ENCODE measurements around the gene PRKAR1A.
"Not testable (repeated sequence)": the region's sequence is repeated elsewhere in the genome, so short reads cannot be mapped to it uniquely, and the experiment has no call there.

PRKAR1A gene

DNA sequence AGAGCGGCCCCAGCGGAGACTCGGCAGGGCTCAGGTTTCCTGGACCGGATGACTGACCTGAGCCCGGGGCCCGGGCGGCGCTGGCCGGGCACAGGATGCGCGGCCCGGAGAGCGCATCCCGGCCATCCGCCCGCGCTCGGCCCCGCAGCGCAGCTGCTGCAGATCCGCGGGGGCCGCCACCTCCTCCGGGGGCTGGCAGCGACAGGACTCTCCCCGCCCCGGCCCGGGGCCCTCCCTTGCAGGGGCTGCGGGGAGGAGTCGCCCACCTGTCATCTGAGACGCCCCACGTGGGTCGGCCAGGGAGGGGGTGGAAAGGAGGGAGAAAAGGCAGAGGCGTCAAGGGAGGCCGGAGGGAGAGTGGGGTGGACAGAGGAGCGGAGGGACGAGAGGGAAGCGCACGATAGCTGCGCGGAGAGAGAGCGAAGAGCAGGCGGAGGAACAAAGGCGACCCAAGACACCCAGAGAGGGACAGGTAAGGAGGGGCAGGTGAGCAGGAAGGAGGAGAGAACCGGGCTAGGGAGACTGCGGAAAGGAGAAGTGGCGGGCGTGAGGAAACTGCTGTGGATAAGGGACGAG, 471 bp upstream of the PRKAR1A start:
- DNase-seq, result peak; percentile 82

DNA sequence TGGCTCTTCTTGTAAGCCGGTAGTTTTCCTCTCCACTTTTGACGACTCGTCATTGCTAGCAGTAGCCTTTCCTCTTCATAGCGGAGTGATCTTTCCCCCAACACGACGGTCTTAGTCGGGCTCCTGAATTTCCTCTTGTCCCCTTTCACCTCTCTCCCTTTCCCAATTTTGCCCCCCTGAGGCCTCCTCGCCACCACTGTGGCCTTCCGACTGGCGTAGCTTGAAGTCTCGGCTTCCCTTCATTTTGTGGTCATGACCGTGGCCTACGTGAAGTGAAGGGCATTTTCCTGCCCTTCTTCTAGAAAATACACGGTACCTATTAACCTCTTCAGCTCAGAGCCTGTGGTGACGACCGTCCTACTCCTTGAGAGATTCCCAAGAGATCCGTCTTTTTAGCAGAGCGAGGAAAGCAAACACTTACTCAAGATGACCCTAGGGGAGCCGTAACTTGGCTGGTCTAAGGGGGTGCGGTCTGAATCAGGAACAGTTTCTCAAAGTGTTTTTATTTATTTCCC, 787 bp downstream of the PRKAR1A start:
- peak; percentile 32 for DNase-seq

DNA sequence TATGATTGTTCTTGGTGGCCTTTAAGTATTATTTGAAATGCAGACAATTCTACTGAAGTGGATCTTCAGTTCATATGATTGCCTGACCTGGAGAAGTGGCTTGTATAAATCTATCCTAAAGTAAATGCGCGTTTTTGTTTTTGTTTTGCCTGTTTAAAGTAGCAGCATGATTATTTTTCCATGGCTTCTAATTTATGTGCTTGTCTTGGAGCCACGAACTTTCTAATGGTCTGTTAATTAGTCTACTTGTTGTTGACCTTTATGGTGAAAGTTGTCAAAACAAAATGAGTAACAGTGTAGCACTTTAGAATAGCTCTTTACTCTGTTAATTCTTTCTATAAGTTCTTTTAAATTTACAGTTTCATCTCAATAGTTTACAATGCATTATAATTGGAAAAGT, 1.7 kb downstream of the PRKAR1A start:
- no peak for DNase-seq

DNA sequence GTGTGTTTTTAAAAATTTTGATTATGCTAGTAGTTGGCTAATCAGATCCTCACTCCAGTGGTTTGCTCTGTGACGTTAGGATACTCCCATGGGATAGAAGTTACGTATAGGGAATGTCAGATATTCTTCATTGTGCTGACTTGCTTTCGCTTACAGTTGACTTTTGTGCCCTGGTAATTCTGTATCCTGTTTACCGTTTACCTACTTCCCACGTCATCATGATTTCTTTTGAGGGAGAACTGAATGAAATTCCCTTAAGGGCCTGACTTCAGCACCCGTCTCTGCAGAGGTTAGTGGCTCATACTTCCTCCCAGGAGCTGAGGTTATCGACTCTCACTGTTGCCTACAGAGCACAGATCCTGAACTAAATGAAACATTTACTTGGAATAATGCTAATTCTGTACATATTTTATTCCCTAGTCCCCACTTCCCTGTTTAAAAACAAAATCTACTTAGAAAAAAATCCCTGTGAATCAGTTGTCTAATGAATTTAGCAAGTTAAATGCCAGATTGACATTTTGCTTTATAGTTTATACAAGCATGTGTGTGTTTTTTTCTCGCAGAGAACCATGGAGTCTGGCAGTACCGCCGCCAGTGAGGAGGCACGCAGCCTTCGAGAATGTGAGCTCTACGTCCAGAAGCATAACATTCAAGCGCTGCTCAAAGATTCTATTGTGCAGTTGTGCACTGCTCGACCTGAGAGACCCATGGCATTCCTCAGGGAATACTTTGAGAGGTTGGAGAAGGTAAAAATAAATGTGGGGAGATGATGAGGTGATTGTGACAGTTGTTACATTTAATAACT, 2.8 kb downstream of the PRKAR1A start:
- DNase-seq, result no peak

DNA sequence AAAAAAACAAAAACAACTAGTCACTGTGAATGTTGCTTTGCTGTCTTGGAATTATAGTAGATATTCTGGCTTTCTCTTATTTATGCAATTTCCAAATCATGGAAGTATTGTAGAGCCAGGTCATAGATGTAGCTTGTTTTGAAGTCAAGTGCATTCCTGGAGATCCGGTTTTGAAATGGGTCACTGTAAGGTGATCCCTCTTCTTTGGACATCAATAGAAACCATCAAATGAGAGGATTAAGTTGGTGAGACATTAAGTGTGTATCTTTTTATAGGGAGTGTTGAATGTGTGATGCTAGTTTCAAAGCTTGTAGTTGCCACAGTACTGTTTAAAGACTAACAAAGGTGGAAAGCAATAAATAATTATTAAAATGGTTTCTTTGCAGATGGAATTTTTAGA, 4.5 kb downstream of the PRKAR1A start:
- no peak for DNase-seq

DNA sequence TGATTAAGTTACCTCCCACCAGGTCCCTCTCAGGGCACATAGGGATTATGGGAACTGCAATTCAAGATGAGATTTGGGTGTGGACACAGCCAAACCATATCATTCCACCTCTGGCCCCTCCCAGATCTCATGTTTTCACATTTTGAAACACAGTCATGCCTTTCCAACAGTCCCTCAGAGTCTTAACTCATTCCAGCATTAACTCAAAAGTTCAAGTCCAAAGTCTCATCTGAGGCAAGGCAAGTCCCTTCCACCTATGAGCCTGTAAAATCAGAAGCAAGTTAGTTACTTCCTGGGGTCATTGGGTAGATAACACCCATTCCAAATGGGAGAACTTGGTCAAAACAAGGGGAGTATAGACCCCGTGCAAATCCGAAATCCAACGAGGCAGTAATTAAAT, 5.4 kb downstream of the PRKAR1A start:
- not testable (repeated sequence) for DNase-seq

DNA sequence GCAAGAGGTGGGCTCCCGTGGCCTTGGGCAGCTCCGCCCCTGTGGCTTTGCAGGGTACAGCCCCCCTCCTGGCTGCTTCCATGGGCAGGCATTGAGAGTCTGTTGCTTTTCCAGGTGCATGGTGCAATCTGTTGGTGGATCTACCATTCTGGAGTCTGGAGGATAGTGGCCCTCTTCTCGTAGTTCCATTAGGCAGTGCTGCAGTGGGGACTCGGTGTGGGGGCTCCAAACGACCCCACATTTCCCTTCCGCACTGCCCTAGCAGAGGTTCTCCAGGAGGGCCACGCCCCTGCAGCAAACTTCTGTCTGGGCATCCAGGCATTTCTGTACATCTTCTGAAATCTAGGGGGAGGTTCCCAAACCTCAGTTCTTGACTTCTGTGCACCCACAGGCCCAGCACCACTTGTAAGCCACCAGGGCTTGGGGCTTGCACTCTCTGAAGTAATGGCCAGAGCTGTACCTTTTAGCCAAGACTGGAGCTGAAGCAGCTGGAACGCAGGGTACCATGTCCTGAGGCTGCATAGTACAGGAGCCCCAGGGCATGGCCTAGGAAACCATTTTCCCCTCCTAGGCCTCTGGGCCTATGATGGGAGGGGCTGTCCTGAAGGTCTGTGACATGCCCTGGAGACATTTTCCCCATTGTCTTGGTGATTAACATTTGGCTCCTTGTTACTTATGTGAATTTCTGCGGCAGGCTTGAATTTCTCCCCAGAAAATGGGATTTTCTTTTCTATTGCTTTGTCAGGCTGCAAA, 6.0 kb downstream of the PRKAR1A start:
- no peak for DNase-seq

DNA sequence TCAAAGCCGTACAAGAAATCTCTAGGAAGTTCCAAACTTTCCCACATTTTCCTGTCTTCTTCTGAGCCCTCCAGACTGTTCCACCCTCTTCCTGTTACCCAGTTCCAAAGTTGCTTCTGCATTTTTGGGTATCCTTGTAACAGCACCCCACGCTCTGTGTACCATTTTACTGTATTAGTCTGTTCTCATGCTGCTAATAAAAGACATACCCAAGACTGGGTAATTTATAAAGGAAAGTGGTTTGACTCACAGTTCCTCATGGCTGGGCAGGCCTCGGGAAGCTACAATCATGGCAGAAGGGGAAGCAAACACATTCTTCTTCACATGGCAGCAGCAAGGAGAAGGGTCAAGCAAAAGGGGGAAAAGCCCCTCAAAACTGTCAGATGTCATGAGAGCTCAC, 6.8 kb downstream of the PRKAR1A start:
- DNase-seq, result not testable (repeated sequence)

DNA sequence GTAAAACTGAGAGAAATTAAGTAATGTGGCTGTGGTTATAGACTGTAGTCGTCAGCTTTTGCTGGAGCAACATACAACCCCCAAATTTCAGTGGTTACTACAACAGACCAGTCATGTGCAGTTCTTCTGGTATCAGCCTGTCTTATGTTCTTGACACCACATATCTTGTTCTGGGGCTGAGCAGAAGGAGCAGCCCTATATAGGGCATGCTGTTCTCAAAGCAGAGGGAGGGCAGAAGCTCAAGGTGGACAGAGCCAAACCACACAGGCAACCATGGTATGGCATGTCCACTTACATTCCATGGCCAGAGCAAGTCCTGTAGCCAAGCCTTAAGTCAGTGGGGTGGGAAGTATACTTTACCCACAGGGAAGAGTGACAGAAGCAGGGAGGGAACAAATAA, 7.7 kb downstream of the PRKAR1A start:
- DNase-seq, result no peak

DNA sequence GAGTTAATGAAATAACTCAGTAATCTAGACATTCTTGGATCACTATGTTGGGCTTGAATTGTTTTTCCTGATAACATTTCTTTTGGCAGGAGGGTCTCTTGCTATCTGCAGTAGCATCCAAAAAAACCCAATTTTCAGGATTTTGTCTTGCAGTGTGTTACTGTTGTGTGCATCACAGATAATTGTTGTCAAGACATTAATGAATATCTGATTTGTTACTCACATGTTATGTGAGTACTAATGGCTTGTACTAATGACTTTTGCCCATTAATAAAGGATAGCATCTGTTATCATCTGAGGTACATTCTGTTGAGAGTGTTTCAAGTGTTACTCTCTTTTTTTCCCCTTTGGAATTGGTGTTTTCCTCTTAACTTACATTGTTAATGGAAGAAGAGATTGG, 10.0 kb downstream of the PRKAR1A start:
- DNase-seq, result no peak

DNA sequence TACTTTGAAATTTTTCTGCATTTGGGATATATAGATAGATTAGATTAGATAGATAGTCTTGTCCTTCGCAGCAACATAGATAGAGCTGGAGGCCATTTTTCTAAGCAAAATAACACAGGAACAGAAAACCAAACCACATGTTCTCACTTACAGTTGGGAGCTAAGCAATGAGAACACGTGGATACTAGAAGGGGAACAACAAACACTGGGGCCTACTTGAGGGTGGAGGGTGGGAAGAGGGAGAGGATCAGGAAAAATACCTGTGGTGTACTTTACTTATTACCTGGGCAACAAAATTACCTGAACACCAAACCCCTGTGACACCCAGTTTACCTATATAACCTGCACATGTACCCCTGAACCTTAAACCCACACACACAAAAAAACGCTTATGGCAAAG, 14.3 kb downstream of the PRKAR1A start:
- DNase-seq, result no peak

DNA sequence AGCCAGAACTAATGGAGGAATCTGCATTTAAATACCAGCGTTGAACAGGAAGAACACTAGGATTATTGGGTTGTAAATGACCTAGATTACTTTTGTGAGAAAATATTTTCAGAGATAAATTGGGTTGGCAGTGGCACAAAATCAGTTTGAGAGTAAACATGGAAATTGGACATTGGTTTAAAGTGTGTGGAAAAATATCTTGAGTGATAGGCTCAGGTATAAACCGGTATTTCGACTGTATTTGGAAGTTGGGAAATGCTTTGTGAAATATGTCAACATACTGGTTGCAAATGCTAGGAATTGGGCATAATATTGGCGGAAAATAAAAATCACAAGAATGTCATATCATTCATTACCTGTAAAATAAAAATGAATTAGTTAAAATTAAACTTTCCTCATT, 15.1 kb downstream of the PRKAR1A start:
- no peak for DNase-seq

DNA sequence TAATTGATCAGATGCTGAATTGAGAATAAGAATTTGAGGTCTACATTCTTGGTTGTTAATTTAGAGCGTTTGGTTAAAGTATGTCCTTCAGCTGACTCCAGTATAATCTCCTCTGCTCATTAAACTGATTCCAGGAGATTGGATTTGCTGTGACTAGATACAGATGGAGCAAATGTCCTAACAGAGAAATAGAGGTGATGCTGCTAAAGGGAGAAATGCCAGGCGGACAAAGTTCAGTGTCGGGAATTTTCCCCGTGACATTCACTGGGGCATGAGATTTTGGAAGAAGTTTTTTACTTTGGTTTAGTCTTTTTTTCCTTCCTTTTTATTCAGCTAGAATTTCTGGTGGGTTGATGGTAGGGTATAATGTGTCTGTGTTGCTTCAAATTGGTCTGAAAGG, 19.0 kb downstream of the PRKAR1A start:
- no peak for DNase-seq

DNA sequence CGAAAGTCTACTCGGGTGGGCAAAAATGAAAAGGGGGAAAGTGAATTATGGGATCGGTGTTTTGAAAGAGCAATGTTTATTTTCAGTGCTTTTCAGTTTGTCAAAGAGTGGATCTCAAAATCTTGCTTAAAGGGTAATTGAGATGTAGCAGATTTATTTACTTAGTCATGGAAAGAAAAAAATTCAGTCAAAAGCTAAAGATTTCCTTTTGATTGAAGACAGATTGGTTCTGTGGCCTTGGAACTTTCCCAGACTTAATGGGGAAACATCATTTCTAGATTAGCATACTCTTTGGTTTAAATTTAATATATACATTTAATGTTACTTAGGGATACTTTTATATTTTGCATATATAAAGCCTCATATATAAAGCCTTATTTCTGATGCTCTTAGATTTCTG, 20.6 kb downstream of the PRKAR1A start:
- no peak for DNase-seq

DNA sequence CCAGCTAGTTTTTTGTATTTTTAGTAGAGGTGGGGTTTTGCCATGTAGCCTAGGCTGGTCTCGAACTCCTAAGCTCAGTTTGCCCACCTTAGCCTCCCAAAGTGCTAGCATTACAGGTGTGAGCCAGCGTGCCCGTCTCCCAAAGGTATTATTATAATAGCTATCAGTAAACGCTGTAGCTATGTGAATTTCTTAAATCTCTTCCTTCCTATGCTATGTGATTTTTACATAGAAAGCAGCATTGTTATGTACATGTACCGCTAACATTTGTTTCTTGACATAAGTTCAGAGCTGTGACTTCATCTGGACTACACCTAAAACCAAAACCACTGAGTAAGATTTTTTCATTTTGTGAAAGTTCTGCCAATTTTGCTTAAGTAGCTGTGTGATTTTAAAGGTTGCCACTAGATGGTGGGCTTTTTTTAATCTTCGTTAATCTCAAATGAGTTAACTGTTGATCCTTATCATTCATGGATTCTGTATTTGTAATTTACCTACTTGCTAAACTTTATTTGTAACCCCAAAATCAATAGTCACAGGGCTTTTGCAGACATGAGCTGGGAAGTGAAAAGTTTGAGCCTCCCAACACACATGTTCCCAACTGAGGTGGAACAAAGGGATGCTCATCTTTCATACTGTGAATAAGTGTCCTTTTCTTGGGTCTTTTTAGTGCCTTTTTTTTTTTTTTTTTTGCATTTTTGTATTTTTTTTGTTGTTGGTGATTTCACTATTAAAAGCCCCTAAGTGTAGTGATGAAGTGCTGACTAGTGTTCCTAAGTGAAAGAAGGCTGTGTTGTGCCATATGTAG, 21.9 kb downstream of the PRKAR1A start:
- DNase-seq, result no peak

DNA sequence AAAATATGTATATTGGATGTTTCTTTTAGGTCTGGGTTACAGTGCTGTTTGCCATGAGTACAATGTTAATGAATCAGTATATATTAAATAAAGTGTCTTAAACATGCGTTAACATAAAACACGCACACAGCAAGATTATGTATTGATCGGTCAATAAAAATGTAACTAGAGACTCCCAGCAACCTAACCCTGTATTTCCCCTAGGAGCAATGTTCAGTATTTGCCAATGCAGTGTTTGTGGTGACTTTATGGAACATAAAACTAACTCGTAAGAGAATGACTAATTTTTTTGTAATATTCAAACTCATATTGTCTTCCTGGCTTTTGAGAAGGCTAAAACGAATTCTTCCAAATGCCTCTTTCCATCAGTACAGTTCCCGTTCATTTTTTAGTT, 22.5 kb downstream of the PRKAR1A start:
- DNase-seq, result no peak

DNA sequence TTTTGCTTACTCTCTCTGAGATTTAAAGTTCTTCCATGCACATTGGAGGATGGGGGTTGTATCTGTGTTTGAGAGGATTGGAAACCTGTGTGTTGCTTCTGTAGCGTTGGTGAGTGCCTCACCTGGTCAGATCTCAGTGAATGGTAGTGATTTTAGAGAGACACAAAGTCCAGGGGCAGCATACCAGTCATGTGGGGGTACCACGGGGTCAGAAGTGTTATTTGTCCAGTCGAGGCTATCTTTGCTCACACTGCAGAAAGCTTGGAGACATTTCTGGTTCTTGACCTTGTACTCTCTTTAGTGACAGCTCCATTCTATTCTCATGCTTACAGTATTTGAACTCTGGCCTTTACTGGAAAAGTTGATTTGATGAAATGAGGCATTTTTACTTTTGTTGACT, 23.7 kb downstream of the PRKAR1A start:
- DNase-seq, result no peak

DNA sequence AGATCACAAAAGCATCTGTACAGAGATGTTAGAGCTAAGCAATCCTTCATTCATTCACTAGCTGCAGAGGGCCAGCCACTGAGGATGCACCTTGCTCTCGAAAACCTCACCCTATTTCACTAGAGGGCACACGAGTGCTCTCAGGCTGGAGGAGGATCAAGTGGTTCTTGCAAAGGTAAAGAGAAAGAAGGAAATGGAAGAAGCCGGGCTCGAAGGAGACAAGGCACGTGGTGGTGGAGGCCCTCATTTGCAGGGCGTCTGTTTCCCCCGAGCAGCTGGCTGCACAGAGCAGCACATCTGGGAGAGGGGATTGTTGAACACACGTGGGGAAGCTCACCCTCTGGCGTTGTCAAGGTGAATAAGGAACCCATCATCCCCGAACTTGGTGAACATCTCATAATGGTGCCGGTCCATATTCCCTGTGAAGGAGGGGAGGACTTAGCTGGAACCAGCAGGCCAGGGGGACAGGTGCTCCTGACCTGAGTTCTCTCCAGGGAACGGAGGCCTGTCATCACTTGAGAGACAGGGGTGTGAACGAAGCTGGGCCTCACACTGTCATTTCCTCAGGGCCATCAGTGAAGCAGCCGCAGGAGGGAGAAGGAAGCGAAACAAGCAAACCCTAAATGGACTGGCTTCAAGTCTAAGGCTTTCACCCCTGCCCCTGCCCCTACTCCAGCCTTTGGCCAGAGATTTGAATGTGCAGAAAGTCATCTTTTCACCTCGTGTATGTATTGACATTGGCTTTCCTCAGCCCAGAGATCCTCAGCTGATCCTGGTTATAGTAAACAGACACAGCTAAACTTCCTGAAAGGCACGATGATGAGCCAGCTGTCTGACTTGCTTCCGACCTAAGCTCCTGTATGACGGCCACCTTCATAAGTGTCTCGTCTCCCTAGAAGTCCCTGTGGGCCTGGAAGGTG, 27.6 kb downstream of the PRKAR1A start:
- DNase-seq, result no peak

DNA sequence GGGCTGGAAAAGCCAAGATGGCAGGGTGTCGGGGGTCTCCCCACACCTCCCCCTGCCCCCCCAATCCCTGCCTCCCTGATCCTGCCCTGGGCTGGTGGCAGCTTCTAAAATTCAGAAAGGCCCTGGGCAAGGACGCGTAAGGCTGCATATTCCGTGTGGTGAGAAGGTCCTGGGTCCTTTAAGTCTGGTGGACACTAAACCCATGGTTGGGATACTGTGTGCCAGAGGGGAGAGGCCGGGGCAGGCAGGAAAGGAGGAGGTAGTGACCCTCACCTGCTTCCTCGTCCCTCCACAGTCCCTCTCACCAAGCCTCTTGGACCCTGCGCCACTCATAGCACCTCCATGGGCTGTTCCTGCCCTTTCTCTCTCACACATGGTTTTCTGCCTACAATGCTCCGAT, 28.8 kb downstream of the PRKAR1A start:
- no peak for DNase-seq

DNA sequence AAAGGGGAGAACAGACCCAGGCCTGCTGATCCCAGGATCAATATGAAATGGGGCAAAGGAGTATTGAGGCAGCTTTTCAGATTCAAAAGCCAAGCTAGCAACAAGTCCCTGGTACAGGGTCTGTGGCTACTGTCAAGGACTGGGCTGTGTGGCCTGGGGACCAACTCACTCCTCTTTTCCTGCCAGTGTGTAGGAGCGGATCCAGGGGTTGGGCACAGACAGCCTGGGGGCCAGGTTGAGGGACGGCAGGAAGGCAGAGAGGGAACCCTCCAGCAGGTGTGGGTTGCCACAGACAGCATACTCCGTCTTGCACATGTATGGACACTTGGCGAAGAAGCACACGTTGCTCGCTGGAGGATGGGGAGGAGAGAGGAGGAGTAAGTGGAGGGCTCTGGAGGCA, 29.6 kb downstream of the PRKAR1A start:
- no peak for DNase-seq

DNA sequence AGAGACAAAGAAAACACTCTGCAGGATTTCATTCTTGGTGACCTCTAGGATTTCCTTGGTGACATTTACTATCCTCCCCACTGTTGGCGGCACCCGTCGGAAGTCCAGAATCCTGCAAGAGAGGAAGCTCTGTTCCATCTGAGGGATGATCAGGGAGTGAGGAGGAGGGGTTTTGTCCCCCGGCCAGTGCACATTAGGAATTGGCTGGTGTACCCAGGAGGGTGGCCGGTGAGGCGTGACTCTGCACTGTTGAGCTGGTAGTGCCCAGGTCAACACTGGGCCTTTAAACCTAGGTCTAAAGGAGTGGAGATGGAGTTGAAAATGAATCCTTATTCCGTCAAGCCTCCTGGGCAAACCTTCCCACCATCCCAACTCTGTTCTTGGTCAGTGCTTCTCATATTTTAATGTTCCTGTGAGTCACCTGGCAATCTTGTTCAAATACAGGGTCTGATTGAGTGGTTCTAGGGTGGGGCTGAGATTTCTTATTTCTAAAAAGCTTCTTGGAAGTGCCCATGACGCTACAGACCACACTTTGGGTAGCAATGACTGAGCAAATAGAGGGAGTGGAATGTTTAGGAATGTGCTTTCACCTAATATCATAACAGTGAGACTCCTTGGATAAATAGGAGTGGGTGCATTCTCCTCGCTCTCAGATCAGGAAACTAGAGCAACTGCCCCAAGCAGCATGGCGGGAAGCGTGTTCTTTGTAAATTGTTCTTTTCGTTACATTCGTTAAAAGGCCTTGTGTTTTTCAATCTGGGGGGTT, 30.7 kb downstream of the PRKAR1A start:
- no peak for DNase-seq
